Thoracic aorta (tissue), 2 donors: Measurements from ENCODE around the gene TTLL3. TPM values are rescaled to one million over a fixed set of nuclear protein-coding genes. Genes with fewer than 3 reads are reported as not detected.
"Not testable (repeated sequence)": the region's sequence is repeated elsewhere in the genome, so short reads cannot be mapped to it uniquely, and the experiment has no call there.

Experiments used
- ATAC-seq: fragments of 150-250 bp; one replicate; pipeline ENCODE4 v1.8.0; 2017; ENCODE audit warnings: low read depth; ENCODE audit not compliant: insufficient number of reproducible peaks, low FRiP score
- DNase-seq: peaks from one replicate; pipeline ENCODE4 v3.0.0-alpha.2; 2020; ENCODE audit warnings: low spot score
- H3K27ac ChIP-seq, 2 donors: fragments of 200-600 bp; sonication (generic); 1 replicate in 1 of 2; 2 replicates in 1 of 2; pipeline ENCODE4 v1.5.1; 2016; ENCODE audit warnings: mild to moderate bottlenecking in 2 of 2, moderate library complexity in 2 of 2
- H3K27me3 ChIP-seq: fragments of 200-600 bp; sonication (generic); replicated peaks from 2 replicates; pipeline ENCODE4 v1.6.0; 2016; ENCODE audit warnings: mild to moderate bottlenecking; ENCODE audit not compliant: insufficient read depth
- H3K36me3 ChIP-seq: fragments of 200-600 bp; sonication (generic); one replicate; pipeline ENCODE4 v1.5.1; 2016
- H3K4me1 ChIP-seq, 2 donors: fragments of 200-600 bp; sonication (generic); 1 replicate in 1 of 2; 2 replicates in 1 of 2; pipeline versions ENCODE4 v1.5.1 to v1.6.0; 2016; ENCODE audit warnings: low read depth in 2 of 2, mild to moderate bottlenecking in 1 of 2; ENCODE audit not compliant: control insufficient read depth in 1 of 2
- H3K4me3 ChIP-seq: fragments of 200-600 bp; sonication (generic); 2 replicates; pipeline ENCODE4 v1.5.1; 2016; ENCODE audit warnings: mild to moderate bottlenecking
- H3K9me3 ChIP-seq: fragments of 200-600 bp; sonication (generic); 2 replicates; pipeline ENCODE4 v1.5.1; 2016
- CTCF ChIP-seq: fragments of 200-600 bp; sonication (generic); IDR thresholded peaks from one replicate; pipeline ENCODE4 v1.5.1; 2019; ENCODE audit warnings: antibody characterized with exemption
- total RNA-seq, 2 donors: library from RNA; depleted of rRNA; stranded (reverse); fragments of >200 nt; gene quantifications; one replicate each; pipeline versions ENCODE4 v1.1.0 to v1.2.3, GENCODE V29; 2016

The TTLL3 gene
- total RNA-seq, 2 donors from 2014 or later, result 77.0 to 91.9 TPM

- H3K36me3 ChIP-seq, result peaks cover 5% of the 10 kb centered on the region
- no peak for TF ChIP-seq CTCF
- peak overlapping the region; percentile 91 to 93 for H3K27ac ChIP-seq
- DNase-seq (peak; percentile 50), ATAC-seq (peak; percentile 70)
- H3K4me1 ChIP-seq, result peaks cover 32 to 37% of the 10 kb centered on the region in 2 donors
- H3K4me3 ChIP-seq, result peak overlapping the region; percentile 89
- no peaks in the 10 kb centered on the region for H3K9me3 ChIP-seq
- H3K27me3 ChIP-seq, result no peaks in the 10 kb centered on the region
Observed at GRCh38 chr3:9770276-9770812, 39.7 kb upstream of the TTLL3 start.

- H3K27me3 ChIP-seq, H3K9me3 ChIP-seq, H3K36me3 ChIP-seq, ATAC-seq, DNase-seq: not testable (repeated sequence)
- H3K4me1 ChIP-seq, result peaks cover 32 to 37% of the 10 kb centered on the region in 2 donors
- peak overlapping the region; percentile 91 to 93 for H3K27ac ChIP-seq
- peak overlapping the region; percentile 89 for H3K4me3 ChIP-seq
Observed at GRCh38 chr3:9771007-9771406, 39.1 kb upstream of the TTLL3 start.

GRCh38 chr3:9776896-9777693 lies 33.0 kb upstream of the TTLL3 start:
- no peak for ATAC-seq

GRCh38 chr3:9777694-9778021 lies 32.4 kb upstream of the TTLL3 start:
- DNase-seq, result no peak
- Histone ChIP-seq H3K27ac (no peak overlapping the region), H3K27me3 (no peaks in the 10 kb centered on the region), H3K4me1 (peaks cover 6 to 8% of the 10 kb centered on the region in 2 donors), H3K4me3 (no peak overlapping the region), H3K9me3 (no peaks in the 10 kb centered on the region), H3K36me3 (peaks cover 16% of the 10 kb centered on the region)
- no peak for ATAC-seq
- TF ChIP-seq CTCF, result no peak

More at GRCh38 chr3:9776896-9777693, 33.0 kb upstream of the TTLL3 start:
- Histone ChIP-seq H3K36me3 (peaks cover 14% of the 10 kb centered on the region), H3K27ac (no peak overlapping the region), H3K27me3 (no peaks in the 10 kb centered on the region), H3K9me3 (no peaks in the 10 kb centered on the region), H3K4me3 (no peak overlapping the region), H3K4me1 (peaks cover 6 to 8% of the 10 kb centered on the region in 2 donors)
- no peak for TF ChIP-seq CTCF
- DNase-seq, result no peak

GRCh38 chr3:9778143-9779074 lies 31.7 kb upstream of the TTLL3 start:
- Histone ChIP-seq H3K9me3 (no peaks in the 10 kb centered on the region), H3K27ac (no peak overlapping the region), H3K4me3 (no peak overlapping the region), H3K4me1 (peaks cover 6 to 8% of the 10 kb centered on the region in 2 donors), H3K36me3 (peaks cover 18% of the 10 kb centered on the region), H3K27me3 (no peaks in the 10 kb centered on the region)
- no peak for ATAC-seq
- no peak for TF ChIP-seq CTCF
- DNase-seq, result no peak
